BE2C (cell line): Measurements from ENCODE around the gene ZNRD2.
A peak's percentile ranks its signal among the peaks of the same experiment; 100 is the strongest.

Source experiments
- DNase-seq: peaks from one replicate; pipeline ENCODE4 v3.0.0-alpha.2; 2020
- H3K27me3 ChIP-seq: fragments of 250-450 bp; sonication (Bioruptor Pico); 2 replicates; pipeline ENCODE4 v1.5.1; 2020; ENCODE audit warnings: mild to moderate bottlenecking
- H3K36me3 ChIP-seq: fragments of 250-450 bp; sonication (Bioruptor Pico); 2 replicates; pipeline ENCODE4 v1.5.1; 2020; ENCODE audit warnings: mild to moderate bottlenecking
- H3K4me1 ChIP-seq: fragments of 250-450 bp; sonication (Bioruptor Pico); 2 replicates; pipeline ENCODE4 v1.5.1; 2020
- H3K4me3 ChIP-seq: 2 replicates; pipeline ENCODE4 v1.5.1; 2011; ENCODE audit warnings: low read depth, low read length
- H3K9me3 ChIP-seq: fragments of 250-450 bp; sonication (Bioruptor Pico); 2 replicates; pipeline ENCODE4 v1.5.1; 2020
- TF ChIP-seq, protein P1 (sequence below): IDR thresholded peaks from 2 replicates; pipeline ENCODE4 v1.5.1; 2012; ENCODE audit warnings: mild to moderate bottlenecking, low read depth, low read length

ZNRD2 gene

DNA sequence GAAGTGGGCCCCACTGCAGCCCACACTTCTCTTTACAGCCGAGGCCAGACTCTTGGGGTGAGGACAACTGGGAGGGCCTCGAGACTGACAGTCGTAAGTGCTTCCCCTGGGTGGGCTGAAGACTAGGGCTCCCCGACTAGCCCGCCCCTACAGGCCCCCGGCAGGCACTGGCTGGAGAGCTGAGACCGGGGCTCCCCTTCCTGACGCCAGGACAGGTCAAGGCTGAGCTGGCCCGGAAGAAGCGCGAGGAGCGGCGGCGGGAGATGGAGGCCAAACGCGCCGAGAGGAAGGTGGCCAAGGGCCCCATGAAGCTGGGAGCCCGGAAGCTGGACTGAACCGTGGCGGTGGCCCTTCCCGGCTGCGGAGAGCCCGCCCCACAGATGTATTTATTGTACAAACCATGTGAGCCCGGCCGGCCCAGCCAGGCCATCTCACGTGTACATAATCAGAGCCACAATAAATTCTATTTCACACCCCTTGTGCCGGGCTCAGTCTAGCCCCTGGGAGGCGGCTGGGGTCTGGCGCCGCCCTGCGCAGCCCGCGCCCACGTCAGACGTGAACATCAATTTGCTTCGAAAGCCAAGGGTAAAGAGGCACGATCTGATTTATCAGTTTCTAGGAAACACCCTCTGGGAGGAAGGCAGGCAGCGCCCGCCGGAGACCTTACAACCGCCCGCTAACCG, 31.9 kb upstream of the ZNRD2 start:
- H3K4me1 ChIP-seq: no peaks in the 10 kb centered on the region
- no peaks in the 10 kb centered on the region for H3K27me3 ChIP-seq
- no peak overlapping the region for H3K4me3 ChIP-seq
- H3K36me3 ChIP-seq: no peaks in the 10 kb centered on the region
- TF ChIP-seq, protein P1, sequence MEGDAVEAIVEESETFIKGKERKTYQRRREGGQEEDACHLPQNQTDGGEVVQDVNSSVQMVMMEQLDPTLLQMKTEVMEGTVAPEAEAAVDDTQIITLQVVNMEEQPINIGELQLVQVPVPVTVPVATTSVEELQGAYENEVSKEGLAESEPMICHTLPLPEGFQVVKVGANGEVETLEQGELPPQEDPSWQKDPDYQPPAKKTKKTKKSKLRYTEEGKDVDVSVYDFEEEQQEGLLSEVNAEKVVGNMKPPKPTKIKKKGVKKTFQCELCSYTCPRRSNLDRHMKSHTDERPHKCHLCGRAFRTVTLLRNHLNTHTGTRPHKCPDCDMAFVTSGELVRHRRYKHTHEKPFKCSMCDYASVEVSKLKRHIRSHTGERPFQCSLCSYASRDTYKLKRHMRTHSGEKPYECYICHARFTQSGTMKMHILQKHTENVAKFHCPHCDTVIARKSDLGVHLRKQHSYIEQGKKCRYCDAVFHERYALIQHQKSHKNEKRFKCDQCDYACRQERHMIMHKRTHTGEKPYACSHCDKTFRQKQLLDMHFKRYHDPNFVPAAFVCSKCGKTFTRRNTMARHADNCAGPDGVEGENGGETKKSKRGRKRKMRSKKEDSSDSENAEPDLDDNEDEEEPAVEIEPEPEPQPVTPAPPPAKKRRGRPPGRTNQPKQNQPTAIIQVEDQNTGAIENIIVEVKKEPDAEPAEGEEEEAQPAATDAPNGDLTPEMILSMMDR: no peak
- DNase-seq: no peak
- H3K9me3 ChIP-seq: no peaks in the 10 kb centered on the region

DNA sequence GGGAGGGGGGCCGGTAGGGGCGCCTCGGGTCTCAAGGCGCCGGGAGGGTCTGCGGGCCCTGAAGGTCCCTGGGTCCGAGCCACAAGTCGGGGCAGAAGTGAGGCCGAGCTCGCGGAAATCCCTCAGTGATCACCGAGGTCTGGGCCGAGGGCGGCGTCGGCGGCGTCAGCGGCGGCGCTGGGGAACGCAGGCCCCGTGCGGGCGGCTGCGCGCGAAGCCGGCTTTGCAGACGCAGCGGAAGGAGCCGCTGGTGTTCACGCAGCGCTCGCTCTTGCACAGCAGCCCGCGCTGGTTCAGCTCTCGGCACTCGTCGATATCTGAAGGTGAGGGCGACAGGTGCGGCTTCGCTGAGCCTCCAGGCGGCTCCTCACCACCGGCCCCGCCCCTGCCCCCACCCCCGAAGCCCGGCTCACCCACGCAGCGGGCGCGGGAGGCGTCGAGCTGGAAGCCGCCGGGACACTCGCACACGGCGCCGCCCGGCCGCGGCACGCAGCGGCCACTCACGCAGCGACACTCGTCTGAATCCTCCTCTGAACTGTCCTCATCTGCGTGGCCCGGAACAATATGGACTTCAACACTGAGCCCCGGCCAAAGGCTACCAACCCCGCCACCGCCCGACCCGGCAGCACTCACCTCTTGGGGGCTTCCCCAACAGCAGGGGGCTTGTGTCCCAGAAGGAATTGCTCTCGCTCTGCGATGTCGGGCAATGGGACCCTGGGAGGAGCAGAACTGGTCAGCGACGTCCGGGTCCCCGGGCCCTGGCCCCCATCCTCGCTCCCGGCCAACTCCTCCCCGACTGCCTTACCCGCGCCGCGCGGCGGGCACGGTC, 31.1 kb upstream of the ZNRD2 start:
- H3K9me3 ChIP-seq: no peaks in the 10 kb centered on the region
- TF ChIP-seq, protein P1: no peak
- DNase-seq: no peak
- H3K36me3 ChIP-seq: no peaks in the 10 kb centered on the region
- no peaks in the 10 kb centered on the region for H3K27me3 ChIP-seq
- H3K4me3 ChIP-seq: no peak overlapping the region
- H3K4me1 ChIP-seq: no peaks in the 10 kb centered on the region

DNA sequence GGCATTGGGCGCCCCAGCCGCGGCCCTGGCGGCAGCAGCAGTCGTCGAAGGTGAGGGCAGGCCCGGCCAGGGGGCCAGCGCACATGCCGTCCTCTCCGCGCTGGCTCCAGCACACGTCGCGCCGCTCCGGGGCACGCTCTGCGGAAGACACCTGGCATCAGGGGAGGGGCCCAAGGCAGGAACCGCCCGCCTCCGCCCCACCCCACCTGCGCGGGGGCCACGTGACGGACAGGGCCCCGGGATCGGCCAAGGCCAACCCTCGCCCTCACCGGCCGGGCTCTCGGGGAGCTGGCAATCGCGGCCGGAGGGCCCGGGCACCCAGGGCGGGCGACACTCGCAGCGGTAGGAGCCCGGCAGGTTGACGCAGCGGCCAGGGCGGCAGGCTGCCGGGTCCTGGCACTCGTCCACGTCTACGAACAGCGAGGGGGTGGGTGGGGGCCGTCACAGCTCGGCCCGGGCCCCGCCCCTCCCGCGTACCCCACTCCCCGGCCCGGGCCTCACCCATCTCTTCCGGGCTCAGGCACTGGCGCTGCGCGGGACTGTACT, 30.5 kb upstream of the ZNRD2 start:
- TF ChIP-seq, protein P1: no peak
- Histone ChIP-seq H3K4me3 (peak overlapping the region; percentile 49), H3K9me3 (no peaks in the 10 kb centered on the region), H3K36me3 (no peaks in the 10 kb centered on the region), H3K27me3 (no peaks in the 10 kb centered on the region), H3K4me1 (no peaks in the 10 kb centered on the region)
- DNase-seq: no peak

DNA sequence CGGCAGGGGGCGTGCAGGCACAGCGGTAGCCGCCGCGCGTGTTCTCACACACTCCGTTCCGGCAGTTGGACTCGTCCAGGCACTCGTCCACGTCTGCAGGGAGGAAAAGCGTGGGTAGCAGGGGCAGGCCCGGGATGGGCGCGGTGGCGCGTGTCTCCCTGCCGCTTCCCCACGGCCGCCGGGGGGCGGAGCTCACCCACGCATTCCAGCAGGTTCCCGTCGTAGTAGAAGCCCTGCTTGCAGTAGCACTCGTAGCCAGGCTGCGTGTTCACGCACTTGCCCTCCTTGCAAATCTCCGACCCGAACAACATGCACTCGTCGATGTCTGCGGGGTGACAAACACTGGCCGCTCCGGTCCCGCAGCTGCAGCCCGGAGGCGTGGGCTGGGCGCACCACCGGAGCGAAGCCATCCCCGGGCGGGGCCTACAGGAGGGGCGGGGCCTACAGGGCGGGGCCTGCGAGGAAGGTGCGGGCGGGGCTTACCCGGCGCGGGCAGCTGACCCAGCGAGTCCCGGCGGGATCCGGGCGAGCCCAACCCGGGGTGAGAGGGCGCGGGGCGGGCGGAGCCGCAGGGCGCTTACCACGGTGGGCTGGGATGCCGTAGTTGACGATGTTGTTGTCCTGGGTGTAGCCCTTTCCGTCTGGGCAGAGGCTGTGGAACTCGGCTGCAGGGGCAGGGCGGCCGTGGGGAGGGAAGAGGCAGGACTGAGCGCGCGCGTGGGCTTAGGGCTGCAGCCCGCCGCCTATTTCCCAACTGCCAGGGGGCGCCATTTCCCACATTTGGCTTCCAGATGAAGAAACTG, 29.8 kb upstream of the ZNRD2 start:
- Histone ChIP-seq H3K4me1 (no peaks in the 10 kb centered on the region), H3K36me3 (no peaks in the 10 kb centered on the region), H3K27me3 (no peaks in the 10 kb centered on the region), H3K9me3 (no peaks in the 10 kb centered on the region), H3K4me3 (peak overlapping the region; percentile 49)
- TF ChIP-seq, protein P1: peak; percentile 64
- peak; percentile 89 for DNase-seq

DNA sequence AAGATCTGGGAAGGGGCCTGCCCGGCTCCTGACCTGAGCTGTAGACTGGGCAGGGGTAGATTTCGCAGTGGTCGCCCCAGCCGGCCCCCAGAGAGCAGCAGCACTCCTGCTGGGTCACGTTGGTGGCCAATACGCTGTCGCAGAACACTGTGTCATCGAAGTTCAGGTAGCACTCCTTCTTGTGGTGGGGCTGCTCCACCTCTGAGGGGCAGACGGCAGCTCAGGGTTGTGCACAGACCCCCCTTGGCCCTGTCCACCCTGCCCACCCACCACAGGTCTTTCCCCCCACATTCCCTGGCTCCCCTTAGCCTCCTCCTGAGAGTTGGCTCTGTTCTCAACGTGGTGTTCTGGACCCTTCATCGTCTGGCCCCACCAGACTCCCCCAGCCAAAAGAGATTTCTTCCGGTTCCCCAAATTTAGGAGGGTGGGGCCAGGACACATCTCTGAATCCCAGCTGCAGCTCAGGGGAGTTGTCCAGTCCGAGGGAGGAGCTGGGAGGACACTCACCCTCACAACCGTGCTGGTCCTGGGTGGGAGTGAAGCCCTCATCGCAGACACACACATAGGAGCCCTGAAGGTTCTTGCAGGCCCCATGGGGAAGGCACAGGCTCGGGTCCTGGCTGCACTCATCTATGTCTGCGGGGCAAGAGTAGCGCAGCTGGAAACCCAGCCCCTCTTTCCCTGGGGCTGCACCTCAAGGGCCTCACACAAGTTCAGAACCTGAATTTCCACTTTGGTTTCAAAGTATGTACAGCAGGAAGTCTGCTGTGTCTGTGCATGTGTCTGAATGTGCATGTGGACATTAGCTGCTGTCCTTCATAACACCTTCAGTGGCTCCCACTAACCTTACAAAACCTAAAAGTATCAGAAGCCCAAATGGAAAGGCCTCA, 28.9 kb upstream of the ZNRD2 start:
- TF ChIP-seq, protein P1: no peak
- no peaks in the 10 kb centered on the region for H3K4me1 ChIP-seq
- no peaks in the 10 kb centered on the region for H3K27me3 ChIP-seq
- no peaks in the 10 kb centered on the region for H3K9me3 ChIP-seq
- no peaks in the 10 kb centered on the region for H3K36me3 ChIP-seq
- DNase-seq: no peak
- H3K4me3 ChIP-seq: peak overlapping the region; percentile 49
